ENCODE results near the gene MAGEA6. TPM values are rescaled to one million over a fixed set of nuclear protein-coding genes. Genes with fewer than 3 reads are reported as not detected.
"Not testable (repeated sequence)": the region's sequence is repeated elsewhere in the genome, so short reads cannot be mapped to it uniquely, and the experiment has no call there.

MAGEA6 gene
- total RNA-seq, 1 donor from 2014 or later = not detected

DNA sequence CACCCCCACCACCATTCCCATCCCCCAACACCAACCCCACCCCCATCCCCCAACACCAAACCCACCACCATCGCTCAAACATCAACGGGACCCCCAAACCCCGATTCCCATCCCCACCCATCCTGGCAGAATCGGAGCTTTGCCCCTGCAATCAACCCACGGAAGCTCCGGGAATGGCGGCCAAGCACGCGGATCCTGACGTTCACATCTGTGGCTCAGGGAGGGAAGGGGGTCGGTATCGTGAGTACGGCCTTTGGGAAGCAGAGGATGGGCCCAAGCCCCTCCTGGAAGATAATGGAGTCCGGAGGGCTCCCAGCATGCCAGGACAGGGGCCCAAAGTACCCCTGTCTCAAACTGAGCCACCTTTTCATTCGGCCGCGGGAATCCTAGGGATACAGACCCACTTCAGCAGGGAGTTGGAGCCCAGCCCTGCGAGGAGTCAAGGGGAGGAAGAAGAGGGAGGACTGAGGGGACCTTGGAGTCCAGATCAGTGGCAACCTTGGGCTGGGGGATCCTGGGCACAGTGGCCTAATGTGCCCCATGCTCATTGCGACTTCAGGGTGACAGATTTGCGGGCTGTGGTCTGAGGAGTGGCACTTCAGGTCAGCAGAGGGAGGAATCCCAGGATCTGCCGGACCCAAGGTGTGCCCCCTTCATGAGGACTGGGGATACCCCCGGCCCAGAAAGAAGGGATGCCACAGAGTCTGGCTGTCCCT lies 35.2 kb downstream of the MAGEA6 start:
- DNase-seq = not testable (repeated sequence)

DNA sequence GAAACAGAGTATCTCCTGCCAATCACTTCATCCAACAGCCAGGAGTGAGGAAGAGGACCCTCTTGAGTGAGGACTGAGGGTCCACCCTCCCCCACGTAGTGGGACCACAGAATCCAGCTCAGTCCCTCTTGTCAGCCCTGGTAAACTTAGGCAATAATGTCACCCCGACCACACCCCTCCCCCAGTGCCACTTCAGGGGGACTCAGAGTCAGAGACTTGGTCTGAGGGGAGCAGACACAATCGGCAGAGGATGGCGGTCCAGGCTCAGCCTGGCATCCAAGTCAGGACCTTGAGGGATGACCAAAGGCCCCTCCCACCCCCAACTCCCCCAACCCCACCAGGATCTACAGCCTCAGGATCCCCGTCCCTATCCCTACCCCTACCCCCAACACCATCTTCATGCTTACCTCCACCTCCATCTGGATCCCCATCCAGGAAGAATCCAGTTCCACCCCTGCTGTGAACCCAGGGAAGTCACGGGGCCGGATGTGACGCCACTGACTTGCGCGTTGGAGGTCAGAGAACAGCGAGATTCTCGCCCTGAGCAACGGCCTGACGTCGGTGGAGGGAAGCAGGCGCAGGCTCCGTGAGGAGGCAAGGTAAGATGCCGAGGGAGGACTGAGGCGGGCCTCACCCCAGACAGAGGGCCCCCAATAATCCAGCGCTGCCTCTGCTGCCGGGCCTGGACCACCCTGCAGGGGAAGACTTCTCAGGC lies 36.1 kb downstream of the MAGEA6 start, which contains the start of the genes CSAG1 and MAGEA12:
Gene CSAG1 (minus strand): TSS at position 461 of the 715 bp plus-strand sequence. CDS start 1,261 bp downstream, outside the sequence.
Gene MAGEA12 (plus strand): TSS at position 497 of the 715 bp plus-strand sequence. CDS start 2,405 bp downstream, outside the sequence.
- no peak for DNase-seq

DNA sequence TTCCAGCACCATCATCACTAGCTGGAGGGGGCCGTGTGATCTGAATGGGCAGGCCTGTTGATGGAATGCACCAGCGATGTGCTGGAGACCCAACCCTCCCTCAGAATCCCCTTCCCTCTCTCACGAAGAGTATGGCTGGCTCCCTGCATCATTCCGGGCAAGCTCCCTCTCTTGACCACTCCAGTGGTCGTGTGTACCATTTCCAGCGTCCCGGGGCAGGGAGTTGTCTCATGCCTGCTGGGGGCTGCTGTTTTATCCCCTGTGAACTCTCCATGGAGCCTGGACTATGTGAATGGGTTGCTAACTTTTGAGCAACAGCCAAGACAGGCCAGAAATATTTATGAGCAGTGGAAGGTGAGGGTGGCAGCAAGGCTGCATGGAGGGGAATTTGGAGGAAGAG lies 44.1 kb downstream of the MAGEA6 start:
- no peak for DNase-seq

Other genes starting within 250 kb of the MAGEA6 start
- 0.47 TPM for gene GABRQ, start 131.8 kb downstream of the MAGEA6 start, total RNA-seq
- gene MAGEA3, start 70.9 kb downstream of the MAGEA6 start, total RNA-seq = not detected
- gene CSAG2, start 60.4 kb downstream of the MAGEA6 start, total RNA-seq = not detected
- gene MAGEA2B, start 55.1 kb downstream of the MAGEA6 start, total RNA-seq = not detected
- not detected for gene CSAG1, start 36.0 kb downstream of the MAGEA6 start, total RNA-seq
- not detected for gene MAGEA12, start 35.9 kb downstream of the MAGEA6 start, total RNA-seq
- gene MAGEA2, start 15.8 kb downstream of the MAGEA6 start, total RNA-seq = not detected
- gene CSAG3, start 10.5 kb downstream of the MAGEA6 start, total RNA-seq = not detected
- gene CETN2, start 61.1 kb upstream of the MAGEA6 start, total RNA-seq = 24.2 TPM
- gene NSDHL, start 61.4 kb upstream of the MAGEA6 start, total RNA-seq = 14.5 TPM
- 2.3 TPM for gene ZNF185, start 128.4 kb upstream of the MAGEA6 start, total RNA-seq
- gene PNMA5, start 224.4 kb upstream of the MAGEA6 start, total RNA-seq = 3.0 TPM

All from occipital lobe (tissue), 2 donors.